GM12873 (cell line): Measurements from ENCODE around the gene BTG3.

ENCODE experiments used
- TF ChIP-seq, protein P1 (sequence below): IDR thresholded peaks from 2 replicates; pipeline ENCODE4 v1.5.1; 2012; ENCODE audit warnings: low read depth, mild to moderate bottlenecking, moderate library complexity, low read length, control low read depth; ENCODE audit not compliant: insufficient read depth; ENCODE audit errors: missing control alignments

Gene BTG3

DNA sequence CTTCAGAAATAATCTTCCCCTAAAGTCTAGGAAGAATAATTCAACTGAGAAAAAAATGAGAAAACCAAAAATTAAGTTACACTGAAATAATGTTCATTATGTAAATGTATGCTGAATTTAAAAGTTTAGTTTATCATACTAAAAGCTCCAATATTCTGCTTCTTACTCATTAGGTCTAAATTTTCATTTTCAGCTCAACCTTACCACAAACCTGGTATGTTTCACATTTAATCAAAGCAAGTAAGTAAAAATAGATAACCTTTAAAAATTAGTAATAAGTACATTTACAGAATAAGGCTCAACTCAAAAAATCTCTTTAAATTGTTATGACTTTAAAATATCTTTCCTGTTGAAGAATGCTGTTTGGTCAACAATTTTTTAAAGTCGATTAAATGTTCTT, 15.0 kb downstream of the BTG3 start:
- TF ChIP-seq, protein P1, sequence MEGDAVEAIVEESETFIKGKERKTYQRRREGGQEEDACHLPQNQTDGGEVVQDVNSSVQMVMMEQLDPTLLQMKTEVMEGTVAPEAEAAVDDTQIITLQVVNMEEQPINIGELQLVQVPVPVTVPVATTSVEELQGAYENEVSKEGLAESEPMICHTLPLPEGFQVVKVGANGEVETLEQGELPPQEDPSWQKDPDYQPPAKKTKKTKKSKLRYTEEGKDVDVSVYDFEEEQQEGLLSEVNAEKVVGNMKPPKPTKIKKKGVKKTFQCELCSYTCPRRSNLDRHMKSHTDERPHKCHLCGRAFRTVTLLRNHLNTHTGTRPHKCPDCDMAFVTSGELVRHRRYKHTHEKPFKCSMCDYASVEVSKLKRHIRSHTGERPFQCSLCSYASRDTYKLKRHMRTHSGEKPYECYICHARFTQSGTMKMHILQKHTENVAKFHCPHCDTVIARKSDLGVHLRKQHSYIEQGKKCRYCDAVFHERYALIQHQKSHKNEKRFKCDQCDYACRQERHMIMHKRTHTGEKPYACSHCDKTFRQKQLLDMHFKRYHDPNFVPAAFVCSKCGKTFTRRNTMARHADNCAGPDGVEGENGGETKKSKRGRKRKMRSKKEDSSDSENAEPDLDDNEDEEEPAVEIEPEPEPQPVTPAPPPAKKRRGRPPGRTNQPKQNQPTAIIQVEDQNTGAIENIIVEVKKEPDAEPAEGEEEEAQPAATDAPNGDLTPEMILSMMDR: no peak

- TF ChIP-seq, protein P1: no peak
These were observed 22.3 kb downstream of the BTG3 start for GRCh38 chr21:17590430-17590829.

DNA sequence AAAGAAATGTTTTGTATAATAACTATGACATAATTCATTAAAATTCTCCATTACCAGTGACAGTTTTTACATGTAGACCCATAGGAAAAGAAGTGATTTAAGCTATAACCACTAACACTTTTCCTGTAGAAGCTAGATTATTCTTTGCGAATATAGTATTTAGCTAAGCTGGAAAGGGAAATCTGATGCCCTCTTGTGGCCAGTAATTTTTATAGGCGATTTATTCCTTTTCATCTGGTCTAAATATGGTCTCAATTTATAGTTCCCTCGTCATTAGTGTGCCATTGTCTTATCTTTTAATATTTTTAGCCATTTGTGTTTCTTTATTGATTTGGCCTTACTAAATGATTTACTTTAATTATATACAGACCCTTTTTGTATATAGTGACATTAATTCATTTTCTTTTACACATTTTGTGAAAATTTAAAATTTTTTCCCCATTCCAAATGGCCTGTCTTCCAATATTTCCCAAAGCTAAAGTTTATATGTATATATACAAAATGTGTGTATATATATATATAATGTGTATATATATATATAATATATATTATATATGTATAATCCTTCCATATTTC, 26.7 kb downstream of the BTG3 start:
- TF ChIP-seq, protein P1: peak; percentile 51

GRCh38 chr21:17583898-17584297, 28.8 kb downstream of the BTG3 start:
- TF ChIP-seq, protein P1: no peak

GRCh38 chr21:17580319-17580718, 32.4 kb downstream of the BTG3 start:
- TF ChIP-seq, protein P1: no peak

GRCh38 chr21:17578876-17579275, 33.8 kb downstream of the BTG3 start:
- TF ChIP-seq, protein P1: no peak

GRCh38 chr21:17578162-17578561, 34.5 kb downstream of the BTG3 start:
- TF ChIP-seq, protein P1: no peak

DNA sequence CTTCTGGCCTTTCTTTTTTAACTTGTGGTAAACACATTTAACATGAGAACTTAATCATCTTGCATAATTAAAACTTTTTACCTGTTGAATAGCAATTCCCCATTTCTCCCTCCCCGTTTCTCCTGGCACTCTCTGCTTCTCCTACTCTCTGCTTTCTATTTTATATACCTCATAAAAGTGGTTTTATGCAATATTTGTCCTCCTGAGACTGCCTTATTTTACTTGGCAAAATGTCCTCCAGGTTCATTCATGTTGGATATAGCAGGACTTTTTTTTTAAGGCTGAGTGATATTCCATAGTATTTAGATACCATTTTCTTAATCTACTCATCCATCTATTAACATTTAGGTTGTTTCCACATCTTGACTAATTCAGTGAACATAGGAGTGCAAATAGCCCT, 35.0 kb downstream of the BTG3 start:
- TF ChIP-seq, protein P1: no peak
